Endothelial cell of umbilical vein (primary cell): ENCODE results near the gene TPRX2. TPM values are rescaled to one million over a fixed set of nuclear protein-coding genes. Genes with fewer than 3 reads are reported as not detected.

ENCODE experiments used
- BruUV-seq: library from RNA; stranded (reverse); fragments of 400-500 nt; replicated peaks from 2 replicates; lab custom pipeline; 2021; lab: Mats Ljungman, UMichigan
- CTCF ChIA-PET: fragments of 300-600, 350-600 bp; sonication (Branson Sonifier 250); formaldehyde crosslinking; loops from one replicate; lab custom pipeline; 2021; ENCODE audit warnings: antibody characterized with exemption, inconsistent platforms; lab: Charles Lee
- POLR2A ChIA-PET: fragments of 300-600, 350-600 bp; sonication (Branson Sonifier 250); formaldehyde crosslinking; loops from one replicate; lab custom pipeline; 2021; ENCODE audit warnings: antibody characterized with exemption, inconsistent platforms; lab: Charles Lee
- DNase-seq: peaks from one replicate; pipeline ENCODE4 v3.0.0-alpha.2; 2011; ENCODE audit warnings: low read depth, low spot score
- FAIRE-seq: peaks from 2 replicates; lab custom pipeline; 2011; peaks lifted over from hg19 to GRCh38; lab: Jason Lieb, UNC
- H2AFZ ChIP-seq: 2 replicates; pipeline ENCODE4 v1.6.0; 2012; ENCODE audit warnings: low read depth, low read length, control low read depth, inconsistent platforms
- H3K27ac ChIP-seq: 2 replicates; pipeline ENCODE4 v1.5.1; 2011; ENCODE audit warnings: low read depth, mild to moderate bottlenecking, control low read depth, low read length, moderate library complexity; ENCODE audit not compliant: insufficient read depth
- H3K27me3 ChIP-seq, 2 experiments: 2 replicates each; pipeline versions ENCODE4 v1.6.0 to v1.6.1; 2011; ENCODE audit warnings: low read length in 2 of 2, mixed read lengths in 1 of 2; ENCODE audit not compliant: control insufficient read depth in 2 of 2, insufficient read depth in 2 of 2
- H3K36me3 ChIP-seq, 2 experiments: 2 replicates in 1 of 2; 3 replicates in 1 of 2; pipeline ENCODE4 v1.5.1; 2011; ENCODE audit warnings: low read length in 2 of 2, mild to moderate bottlenecking in 1 of 2, moderate library complexity in 1 of 2; ENCODE audit not compliant: control insufficient read depth in 2 of 2, insufficient read depth in 2 of 2; ENCODE audit errors: extremely low read depth in 1 of 2
- H3K4me1 ChIP-seq: 3 replicates; pipeline ENCODE4 v1.5.1; 2011; ENCODE audit warnings: mild to moderate bottlenecking, low read length; ENCODE audit not compliant: control insufficient read depth, insufficient read depth; ENCODE audit errors: extremely low read depth
- H3K4me2 ChIP-seq: 2 replicates; pipeline ENCODE4 v1.6.1; 2011; ENCODE audit warnings: low read length, control low read depth, mixed read lengths; ENCODE audit not compliant: insufficient read depth
- H3K4me3 ChIP-seq, 3 experiments: fragments of 200-600 bp in 1 of 3; sonication (generic), shearing (Covaris generic) in 1 of 3; replicated peaks in 1 of 3; 2 replicates each; pipeline ENCODE4 v1.5.1; 2011 to 2016; ENCODE audit warnings: control low read depth in 3 of 3, low read length in 3 of 3, mild to moderate bottlenecking in 2 of 3, inconsistent platforms in 1 of 3, low read depth in 1 of 3, moderate library complexity in 1 of 3; ENCODE audit not compliant: insufficient read depth in 1 of 3
- H3K79me2 ChIP-seq: 2 replicates; pipeline ENCODE4 v1.6.0; 2012; ENCODE audit warnings: low read length, inconsistent platforms; ENCODE audit not compliant: control insufficient read depth, insufficient read depth
- H3K9ac ChIP-seq: replicated peaks from 2 replicates; pipeline ENCODE3; 2011; ENCODE audit warnings: low read length, control low read depth; ENCODE audit not compliant: insufficient read depth; ENCODE audit errors: extremely low read depth
- H3K9me1 ChIP-seq: replicated peaks from 3 replicates; pipeline ENCODE4 v1.6.0; 2011; ENCODE audit warnings: mild to moderate bottlenecking, low read length; ENCODE audit not compliant: control insufficient read depth, insufficient read depth; ENCODE audit errors: extremely low read depth
- H3K9me3 ChIP-seq: replicated peaks from 2 replicates; pipeline ENCODE4 v1.5.1; 2012; ENCODE audit warnings: low read length, inconsistent platforms; ENCODE audit not compliant: control insufficient read depth, insufficient read depth
- H4K20me1 ChIP-seq: replicated peaks from 2 replicates; pipeline ENCODE3; 2011; ENCODE audit warnings: mild to moderate bottlenecking, low read length; ENCODE audit not compliant: control insufficient read depth, insufficient read depth; ENCODE audit errors: extremely low read depth
- EZH2 ChIP-seq: IDR thresholded peaks from 2 replicates; pipeline ENCODE4 v1.6.1; 2012; ENCODE audit warnings: borderline replicate concordance, low read depth, mild to moderate bottlenecking, moderate library complexity, low read length, inconsistent platforms; ENCODE audit not compliant: severe bottlenecking
- FOS ChIP-seq: IDR thresholded peaks from 2 replicates; pipeline ENCODE4 v1.6.1; 2011; ENCODE audit warnings: mild to moderate bottlenecking, low read length, moderate library complexity, borderline replicate concordance; ENCODE audit not compliant: insufficient read depth
- GATA2 ChIP-seq: IDR thresholded peaks from 2 replicates; pipeline ENCODE4 v1.7.0; 2011; ENCODE audit warnings: low read depth, mild to moderate bottlenecking, moderate library complexity, mixed read lengths, low read length; ENCODE audit not compliant: insufficient read length, insufficient read depth
- JUN ChIP-seq: IDR thresholded peaks from 2 replicates; pipeline ENCODE4 v1.6.1; 2011; ENCODE audit warnings: borderline replicate concordance, low read depth; ENCODE audit not compliant: insufficient read length, insufficient read depth
- MAX ChIP-seq: IDR thresholded peaks from 2 replicates; pipeline ENCODE4 v1.6.1; 2011; ENCODE audit not compliant: insufficient read depth, insufficient read length
- MYC ChIP-seq: IDR thresholded peaks from one replicate; pipeline ENCODE4 v1.6.1; 2011; ENCODE audit warnings: mild to moderate bottlenecking, low read depth, low read length
- POLR2A ChIP-seq: IDR thresholded peaks from 2 replicates; pipeline ENCODE4 v1.6.1; 2012; ENCODE audit warnings: low read depth, mild to moderate bottlenecking, control low read depth, low read length
- POLR2AphosphoS5 ChIP-seq: IDR thresholded peaks from 2 replicates; pipeline ENCODE4 v1.6.1; 2012; ENCODE audit warnings: low read depth, mild to moderate bottlenecking, control low read depth, low read length, moderate library complexity; ENCODE audit not compliant: insufficient read depth
- dilution Hi-C: fragments of 300-500 bp; cut with MboI; formaldehyde crosslinking; loops from one replicate; pipeline ENCODE4 v1.15.0; 2019; ENCODE audit warnings: low sequenced_read_pairs; ENCODE audit not compliant: extremely low pct_ligation_motif_present
- intact Hi-C: fragments of 100-400 bp; cut with micrococcal nuclease; formaldehyde crosslinking; loops from one replicate; pipeline ENCODE4 v1.10.0; 2022
- polyA plus RNA-seq, 4 experiments: library from polyadenylated mRNA; depleted of rRNA in 3 of 4; stranded (reverse) in 3 of 4; unstranded in 1 of 4; fragments of >200 nt; gene quantifications; 2 replicates each; pipeline versions ENCODE4 v1.2.1 to v1.2.3, GENCODE V29; 2011 to 2012; ENCODE audit warnings: missing spikeins in 1 of 4
- total RNA-seq: library from RNA; stranded (reverse); gene quantifications from 2 replicates; pipeline ENCODE4 v1.2.3, GENCODE V29; 2021
- TF ChIP-seq, protein P1 (sequence below), 2 donors: IDR thresholded peaks; 1 replicate in 1 of 2; 2 replicates in 1 of 2; pipeline ENCODE4 v1.5.1; 2011; ENCODE audit warnings: low read length in 2 of 2, mild to moderate bottlenecking in 2 of 2, moderate library complexity in 2 of 2, control low read depth in 1 of 2, inconsistent platforms in 1 of 2, low read depth in 1 of 2; ENCODE audit not compliant: insufficient read depth in 1 of 2; ENCODE audit errors: extremely low read depth in 1 of 2

TPRX2 gene
- total and polyA plus RNA-seq, 2 donors (not counting 3 experiments of a cell fraction or from before 2014, with no cell fraction given): not detected

DNA sequence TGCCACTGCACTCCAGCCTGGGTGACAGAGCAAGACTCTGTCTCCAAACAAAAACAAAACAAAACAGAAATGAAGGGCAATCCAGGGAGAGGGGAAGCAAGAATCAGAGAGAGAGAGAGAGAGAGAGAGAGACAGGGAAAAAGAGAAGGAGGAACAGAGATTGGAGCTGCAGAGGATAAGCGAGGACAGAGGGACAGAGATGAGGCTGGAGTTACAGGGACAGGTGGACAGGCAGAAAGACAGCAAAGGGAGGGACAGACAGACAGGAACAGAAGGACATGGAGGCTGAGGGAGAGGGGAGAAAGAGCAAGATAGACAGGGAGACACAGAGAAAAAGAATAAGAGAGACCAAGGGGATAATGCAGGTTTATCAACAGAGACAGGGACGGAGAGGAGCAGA is 38.6 kb upstream of the TPRX2 start:
- CTCF ChIA-PET: interaction anchor here (1.6 kb wide), 1 partner anchor 49 kb away, joined by 5 read pairs; no protein-coding TSS in a partner anchor
- H3K79me2 ChIP-seq: no peaks in the 10 kb centered on the region
- H3K27ac ChIP-seq: no peak overlapping the region
- no peaks in the 10 kb centered on the region for H3K9me3 ChIP-seq
- dilution Hi-C loops (no loop called here), intact Hi-C loops (no loop called here)
- no peak overlapping the region for H3K4me3 ChIP-seq
- no peaks in the 10 kb centered on the region for H3K36me3 ChIP-seq
- no TSS peak for BruUV-seq
- no peak for FAIRE-seq
- TF ChIP-seq FOS (no peak), JUN (no peak), MYC (no peak), POLR2A (no peak), POLR2AphosphoS5 (no peak), MAX (no peak), EZH2 (no peak), GATA2 (no peak)
- TF ChIP-seq, protein P1, sequence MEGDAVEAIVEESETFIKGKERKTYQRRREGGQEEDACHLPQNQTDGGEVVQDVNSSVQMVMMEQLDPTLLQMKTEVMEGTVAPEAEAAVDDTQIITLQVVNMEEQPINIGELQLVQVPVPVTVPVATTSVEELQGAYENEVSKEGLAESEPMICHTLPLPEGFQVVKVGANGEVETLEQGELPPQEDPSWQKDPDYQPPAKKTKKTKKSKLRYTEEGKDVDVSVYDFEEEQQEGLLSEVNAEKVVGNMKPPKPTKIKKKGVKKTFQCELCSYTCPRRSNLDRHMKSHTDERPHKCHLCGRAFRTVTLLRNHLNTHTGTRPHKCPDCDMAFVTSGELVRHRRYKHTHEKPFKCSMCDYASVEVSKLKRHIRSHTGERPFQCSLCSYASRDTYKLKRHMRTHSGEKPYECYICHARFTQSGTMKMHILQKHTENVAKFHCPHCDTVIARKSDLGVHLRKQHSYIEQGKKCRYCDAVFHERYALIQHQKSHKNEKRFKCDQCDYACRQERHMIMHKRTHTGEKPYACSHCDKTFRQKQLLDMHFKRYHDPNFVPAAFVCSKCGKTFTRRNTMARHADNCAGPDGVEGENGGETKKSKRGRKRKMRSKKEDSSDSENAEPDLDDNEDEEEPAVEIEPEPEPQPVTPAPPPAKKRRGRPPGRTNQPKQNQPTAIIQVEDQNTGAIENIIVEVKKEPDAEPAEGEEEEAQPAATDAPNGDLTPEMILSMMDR (IDR thresholded peaks at IDR 0.05; ENCODE audit: extremely low read depth in 1 of 2, insufficient read depth in 1 of 2, low read depth in 1 of 2, low read length in 2 of 2): no peak
- POLR2A ChIA-PET: no interaction called here
- no peak overlapping the region for H3K9ac ChIP-seq
- H3K4me2 ChIP-seq: no peak overlapping the region
- DNase-seq: no peak
- H2AFZ ChIP-seq: no peak overlapping the region
- no peaks in the 10 kb centered on the region for H3K4me1 ChIP-seq
- H3K27me3 ChIP-seq: peaks cover 8 to 16% of the 10 kb centered on the region in 2 experiments
- no peaks in the 10 kb centered on the region for H4K20me1 ChIP-seq
- H3K9me1 ChIP-seq: no peaks in the 10 kb centered on the region
